Measurements from ENCODE around the gene PITX3.

Gene PITX3

DNA sequence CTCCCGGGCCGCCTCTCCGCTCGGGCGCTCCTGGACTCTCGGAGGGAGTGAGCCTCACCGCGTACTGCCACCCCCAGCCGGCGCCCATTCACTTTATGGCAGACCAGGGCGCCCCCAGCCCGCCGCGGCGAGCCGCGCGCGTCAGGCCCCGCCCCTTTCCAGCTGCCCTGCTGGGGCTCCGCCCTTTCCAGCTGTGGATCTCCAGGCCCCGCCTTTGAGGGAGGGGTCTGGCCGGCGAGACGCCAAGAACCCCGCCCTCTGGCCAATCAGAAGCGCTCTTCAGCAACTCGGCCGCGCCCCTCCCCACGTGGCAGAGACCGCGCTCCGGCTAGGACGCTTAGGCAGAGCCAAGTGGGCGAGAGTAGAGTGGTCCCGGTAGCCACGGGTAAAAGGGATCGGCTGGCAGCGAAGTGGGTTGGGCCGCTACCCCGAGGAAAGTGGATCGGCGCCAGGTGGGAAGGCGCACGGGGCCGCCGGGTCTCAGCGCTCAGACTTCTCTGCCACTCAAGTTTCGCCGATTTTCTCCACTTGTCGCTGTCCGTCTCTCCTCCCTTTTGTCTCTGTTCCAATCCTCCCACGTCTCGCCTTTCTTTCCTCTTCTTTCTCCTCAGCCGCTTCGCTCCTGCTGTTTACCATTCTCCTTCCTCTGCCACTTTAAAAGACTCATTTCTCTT lies at the start of gene PITX3:
PITX3 (minus strand) TSS at position 69 of the 674 bp plus-strand sequence. CDS start 9,432 bp downstream, outside the sequence.
- in situ Hi-C loops (cut with MboI; ENCODE audit: low sequenced_read_pairs, unreplicated experiment), result loop anchor here (5.0 to 25.0 kb wide), 2 partner anchors 111 to 346 kb away; no protein-coding TSS in a partner anchor
- TF ChIP-seq, protein P1, sequence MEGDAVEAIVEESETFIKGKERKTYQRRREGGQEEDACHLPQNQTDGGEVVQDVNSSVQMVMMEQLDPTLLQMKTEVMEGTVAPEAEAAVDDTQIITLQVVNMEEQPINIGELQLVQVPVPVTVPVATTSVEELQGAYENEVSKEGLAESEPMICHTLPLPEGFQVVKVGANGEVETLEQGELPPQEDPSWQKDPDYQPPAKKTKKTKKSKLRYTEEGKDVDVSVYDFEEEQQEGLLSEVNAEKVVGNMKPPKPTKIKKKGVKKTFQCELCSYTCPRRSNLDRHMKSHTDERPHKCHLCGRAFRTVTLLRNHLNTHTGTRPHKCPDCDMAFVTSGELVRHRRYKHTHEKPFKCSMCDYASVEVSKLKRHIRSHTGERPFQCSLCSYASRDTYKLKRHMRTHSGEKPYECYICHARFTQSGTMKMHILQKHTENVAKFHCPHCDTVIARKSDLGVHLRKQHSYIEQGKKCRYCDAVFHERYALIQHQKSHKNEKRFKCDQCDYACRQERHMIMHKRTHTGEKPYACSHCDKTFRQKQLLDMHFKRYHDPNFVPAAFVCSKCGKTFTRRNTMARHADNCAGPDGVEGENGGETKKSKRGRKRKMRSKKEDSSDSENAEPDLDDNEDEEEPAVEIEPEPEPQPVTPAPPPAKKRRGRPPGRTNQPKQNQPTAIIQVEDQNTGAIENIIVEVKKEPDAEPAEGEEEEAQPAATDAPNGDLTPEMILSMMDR (IDR thresholded peaks at IDR 0.05; ENCODE audit: borderline replicate concordance, control extremely low read depth, extremely low read depth, insufficient read depth, missing control alignments), result no peak
- DNase-seq (ENCODE audit: low spot score), result peak; percentile 99

DNA sequence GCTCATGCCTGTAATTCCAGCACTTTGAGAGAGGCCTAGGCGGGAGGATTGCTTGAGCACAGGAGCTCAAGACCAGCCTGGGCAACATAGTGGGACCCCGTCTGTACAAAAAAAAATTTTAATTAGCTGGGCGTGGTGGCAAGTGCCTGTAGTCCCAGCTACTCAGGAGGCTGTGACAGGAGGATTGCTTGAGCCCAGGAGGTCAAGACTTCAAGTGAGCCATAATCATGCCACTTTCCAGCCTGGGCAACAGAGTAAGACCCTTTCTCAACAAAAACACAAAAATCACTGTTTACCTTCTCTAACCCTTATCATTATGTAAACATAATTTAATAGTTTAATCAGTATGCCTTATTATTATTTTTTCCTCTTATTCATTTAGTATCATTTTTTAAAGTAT lies 48.5 kb upstream of the PITX3 start:
- TF ChIP-seq, protein P1 (IDR thresholded peaks at IDR 0.05; ENCODE audit: borderline replicate concordance, control extremely low read depth, extremely low read depth, insufficient read depth, missing control alignments), result no peak
- in situ Hi-C loops (cut with MboI; ENCODE audit: low sequenced_read_pairs, unreplicated experiment), result no loop called here
- no peak for DNase-seq (ENCODE audit: low spot score)

DNA sequence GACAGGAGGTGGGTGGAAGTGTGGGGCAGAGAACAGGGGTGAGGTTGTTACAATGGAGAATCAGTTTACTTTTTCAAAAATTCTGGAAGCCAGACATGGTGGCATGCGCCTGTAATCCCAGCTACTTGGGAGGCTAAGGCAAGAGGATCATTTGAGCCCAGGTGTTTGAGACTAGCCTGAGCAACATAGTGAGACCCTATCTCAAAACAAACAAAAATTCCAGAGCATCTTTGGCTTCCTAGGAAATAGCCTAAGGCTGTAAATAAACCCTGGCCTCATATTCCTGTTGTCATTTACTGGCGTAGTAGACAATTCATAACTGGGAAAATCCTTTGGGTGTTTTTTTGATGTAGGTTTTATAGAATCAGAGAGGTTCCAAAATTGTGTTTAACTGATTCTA lies 48.0 kb upstream of the PITX3 start:
- in situ Hi-C loops (cut with MboI; ENCODE audit: low sequenced_read_pairs, unreplicated experiment), result no loop called here
- no peak for DNase-seq (ENCODE audit: low spot score)
- TF ChIP-seq, protein P1 (IDR thresholded peaks at IDR 0.05; ENCODE audit: borderline replicate concordance, control extremely low read depth, extremely low read depth, insufficient read depth, missing control alignments), result no peak

DNA sequence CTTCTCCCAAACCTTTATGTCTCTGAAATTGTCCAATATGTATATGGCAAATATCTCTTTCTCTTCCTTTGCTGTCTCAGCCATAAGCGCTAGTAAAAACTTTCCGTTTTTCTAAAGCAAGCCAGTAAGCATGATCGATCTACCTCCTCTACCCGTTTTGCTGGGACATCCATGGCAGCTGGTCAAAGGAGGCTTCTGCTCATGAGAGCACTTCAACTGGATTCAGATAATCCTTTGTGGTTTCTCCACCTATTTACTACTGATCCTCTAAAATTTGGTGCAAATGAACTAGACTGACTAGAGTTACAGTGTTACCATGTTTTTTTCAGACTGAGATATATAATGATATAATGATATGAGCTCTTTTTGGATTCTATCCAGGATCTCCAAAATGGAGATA lies 46.7 kb upstream of the PITX3 start:
- TF ChIP-seq, protein P1 (IDR thresholded peaks at IDR 0.05; ENCODE audit: borderline replicate concordance, control extremely low read depth, extremely low read depth, insufficient read depth, missing control alignments), result no peak
- no peak for DNase-seq (ENCODE audit: low spot score)
- in situ Hi-C loops (cut with MboI; ENCODE audit: low sequenced_read_pairs, unreplicated experiment), result no loop called here

DNA sequence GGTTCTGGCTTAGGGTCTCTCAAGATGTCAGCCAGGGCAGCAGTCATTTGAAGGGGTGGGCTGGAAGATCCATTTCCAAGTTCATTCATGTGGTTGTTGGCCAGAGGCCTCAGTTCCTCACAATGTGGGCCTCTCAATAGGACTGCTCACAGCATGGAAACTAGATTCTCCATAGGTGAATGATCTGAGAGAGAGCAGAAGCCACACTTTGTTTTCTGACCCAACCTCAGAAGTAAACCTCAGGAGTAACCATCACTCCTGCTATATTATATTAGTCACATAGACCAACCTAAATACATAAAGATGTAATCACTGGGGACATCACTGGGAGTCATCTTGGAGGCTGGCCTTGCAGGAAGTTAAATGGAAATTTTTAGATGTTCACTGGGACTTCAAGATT lies 46.2 kb upstream of the PITX3 start:
- TF ChIP-seq, protein P1 (IDR thresholded peaks at IDR 0.05; ENCODE audit: borderline replicate concordance, control extremely low read depth, extremely low read depth, insufficient read depth, missing control alignments), result no peak
- in situ Hi-C loops (cut with MboI; ENCODE audit: low sequenced_read_pairs, unreplicated experiment), result no loop called here
- DNase-seq (ENCODE audit: low spot score), result no peak

DNA sequence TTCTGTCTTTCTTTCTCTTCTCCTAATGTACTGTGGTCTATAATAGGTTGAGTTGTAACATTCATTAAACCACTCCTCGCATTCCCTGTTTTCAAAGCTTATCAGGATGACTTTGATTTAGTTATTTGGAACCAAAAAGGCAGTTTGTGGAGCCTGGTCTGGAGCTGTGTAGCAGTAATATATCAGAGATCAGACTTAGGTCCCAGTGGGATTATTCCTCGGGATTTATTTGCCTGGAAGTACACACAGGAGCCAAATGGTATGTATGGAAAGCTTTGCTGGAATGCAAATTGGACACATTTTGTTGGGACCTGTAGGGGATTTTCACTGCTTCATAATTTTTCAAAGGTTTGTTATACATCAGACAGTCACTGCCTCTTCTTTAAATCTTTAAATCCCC lies 44.9 kb upstream of the PITX3 start:
- DNase-seq (ENCODE audit: low spot score), result no peak
- in situ Hi-C loops (cut with MboI; ENCODE audit: low sequenced_read_pairs, unreplicated experiment), result no loop called here
- TF ChIP-seq, protein P1 (IDR thresholded peaks at IDR 0.05; ENCODE audit: borderline replicate concordance, control extremely low read depth, extremely low read depth, insufficient read depth, missing control alignments), result no peak

All from GM13976 (cell line).